Astrocyte of the cerebellum (primary cell): Measurements from ENCODE around the gene BCAP29.
"Not testable (repeated sequence)": the region's sequence is repeated elsewhere in the genome, so short reads cannot be mapped to it uniquely, and the experiment has no call there.

Experiments
- DNase-seq: peaks from one replicate; pipeline ENCODE4 v3.0.0-alpha.2; 2011; ENCODE audit warnings: low read depth
- H3K4me3 ChIP-seq: 2 replicates; pipeline ENCODE4 v1.5.1; 2011; ENCODE audit warnings: mild to moderate bottlenecking, low read depth, low read length, moderate library complexity
- in situ Hi-C: cut with HindIII; loops from 2 replicates; pipeline ENCODE4 v1.10.0; 2017; ENCODE audit warnings: low sequenced_read_pairs
- TF ChIP-seq, protein P1 (sequence below): IDR thresholded peaks from 2 replicates; pipeline ENCODE4 v1.5.1; 2012; ENCODE audit warnings: low read length, low read depth, moderate library complexity, mild to moderate bottlenecking; ENCODE audit errors: missing control alignments

The BCAP29 gene

DNA sequence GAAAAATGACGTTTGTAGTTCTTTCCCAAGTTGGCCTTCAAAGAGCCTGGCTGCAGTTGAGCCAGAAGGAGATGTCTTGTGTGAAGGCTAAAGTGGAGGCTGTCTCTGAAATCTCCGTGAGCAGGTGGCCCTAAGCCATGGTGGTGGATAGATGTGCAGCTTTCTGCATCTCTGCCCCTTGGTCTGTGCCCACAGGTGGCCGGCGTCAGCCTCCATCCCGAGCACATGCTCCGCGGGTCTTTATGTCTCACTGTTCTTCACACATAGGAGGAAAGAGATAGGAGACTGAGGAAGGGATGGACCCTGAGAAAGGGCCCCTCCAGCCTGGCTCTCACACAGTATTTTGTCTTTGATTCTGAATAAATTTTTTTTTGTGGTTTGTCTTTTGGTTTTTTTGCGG lies 50.3 kb downstream of the BCAP29 start:
- in situ Hi-C loops: no loop called here
- H3K4me3 ChIP-seq: no peak overlapping the region
- TF ChIP-seq, protein P1, sequence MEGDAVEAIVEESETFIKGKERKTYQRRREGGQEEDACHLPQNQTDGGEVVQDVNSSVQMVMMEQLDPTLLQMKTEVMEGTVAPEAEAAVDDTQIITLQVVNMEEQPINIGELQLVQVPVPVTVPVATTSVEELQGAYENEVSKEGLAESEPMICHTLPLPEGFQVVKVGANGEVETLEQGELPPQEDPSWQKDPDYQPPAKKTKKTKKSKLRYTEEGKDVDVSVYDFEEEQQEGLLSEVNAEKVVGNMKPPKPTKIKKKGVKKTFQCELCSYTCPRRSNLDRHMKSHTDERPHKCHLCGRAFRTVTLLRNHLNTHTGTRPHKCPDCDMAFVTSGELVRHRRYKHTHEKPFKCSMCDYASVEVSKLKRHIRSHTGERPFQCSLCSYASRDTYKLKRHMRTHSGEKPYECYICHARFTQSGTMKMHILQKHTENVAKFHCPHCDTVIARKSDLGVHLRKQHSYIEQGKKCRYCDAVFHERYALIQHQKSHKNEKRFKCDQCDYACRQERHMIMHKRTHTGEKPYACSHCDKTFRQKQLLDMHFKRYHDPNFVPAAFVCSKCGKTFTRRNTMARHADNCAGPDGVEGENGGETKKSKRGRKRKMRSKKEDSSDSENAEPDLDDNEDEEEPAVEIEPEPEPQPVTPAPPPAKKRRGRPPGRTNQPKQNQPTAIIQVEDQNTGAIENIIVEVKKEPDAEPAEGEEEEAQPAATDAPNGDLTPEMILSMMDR: no peak
- DNase-seq: no peak

DNA sequence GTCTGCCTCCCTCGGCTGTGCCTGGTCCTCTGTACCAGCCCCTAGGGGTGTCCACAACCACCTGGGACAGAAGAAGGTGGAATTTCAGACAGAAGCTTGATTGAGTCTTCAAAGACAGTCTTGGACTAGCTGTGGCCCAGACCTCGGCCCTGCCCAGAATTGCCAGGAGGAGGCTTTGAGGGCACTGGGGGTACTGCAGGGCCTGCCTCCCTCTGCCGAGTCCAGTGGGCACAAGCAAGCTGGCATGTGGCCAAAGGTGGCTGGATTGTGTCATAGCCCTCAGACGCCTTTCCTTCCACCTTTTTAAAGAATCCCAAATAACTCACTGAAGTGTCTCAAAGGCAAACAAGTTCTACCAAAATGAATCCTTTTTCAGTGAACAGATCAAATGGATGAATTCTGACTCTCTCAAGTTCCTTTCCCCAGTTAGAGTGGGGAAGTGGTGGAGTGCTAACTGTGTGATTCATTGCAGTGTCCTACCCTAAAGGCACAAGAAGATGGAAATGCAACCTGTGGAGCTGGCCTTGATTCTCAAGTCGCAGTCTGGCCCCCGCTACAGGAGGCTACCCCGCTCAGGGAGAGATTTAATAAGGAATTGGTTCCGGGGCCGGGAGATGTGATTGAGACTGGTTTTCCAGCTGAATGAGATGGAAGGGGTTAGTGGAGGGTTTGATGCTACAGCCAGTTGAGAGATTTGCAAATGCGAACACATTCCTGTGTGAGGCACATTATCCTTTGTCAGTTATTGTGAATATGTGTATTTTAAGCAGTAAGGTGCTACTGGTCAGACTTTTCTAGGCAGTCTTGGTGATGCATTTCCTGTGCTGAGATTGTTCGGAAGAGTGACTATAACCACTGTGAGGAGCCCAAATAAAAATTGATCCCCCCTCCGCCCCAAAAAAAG lies 51.8 kb downstream of the BCAP29 start:
- TF ChIP-seq, protein P1: no peak
- in situ Hi-C loops: no loop called here
- no peak for DNase-seq
- no peak overlapping the region for H3K4me3 ChIP-seq

DNA sequence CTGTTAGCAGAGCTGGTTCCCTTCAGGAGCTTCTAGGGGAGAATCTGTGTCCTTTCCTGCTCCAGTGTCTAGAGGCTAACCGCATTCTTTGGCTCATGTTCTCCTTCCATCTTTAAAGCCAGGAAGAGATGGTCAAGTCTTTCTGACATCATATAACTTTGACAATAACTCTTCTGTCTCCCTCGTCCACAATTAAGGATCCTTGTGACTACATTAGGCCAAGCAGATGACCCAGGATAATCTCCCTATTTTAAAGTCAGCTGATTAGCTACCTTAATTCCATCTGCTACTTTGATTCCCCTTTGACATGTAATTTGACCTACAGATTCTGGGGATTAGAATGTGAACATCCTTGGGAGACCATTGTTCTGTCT lies 52.4 kb downstream of the BCAP29 start:
- no peak for DNase-seq
- H3K4me3 ChIP-seq: no peak overlapping the region
- in situ Hi-C loops: no loop called here
- TF ChIP-seq, protein P1: no peak

DNA sequence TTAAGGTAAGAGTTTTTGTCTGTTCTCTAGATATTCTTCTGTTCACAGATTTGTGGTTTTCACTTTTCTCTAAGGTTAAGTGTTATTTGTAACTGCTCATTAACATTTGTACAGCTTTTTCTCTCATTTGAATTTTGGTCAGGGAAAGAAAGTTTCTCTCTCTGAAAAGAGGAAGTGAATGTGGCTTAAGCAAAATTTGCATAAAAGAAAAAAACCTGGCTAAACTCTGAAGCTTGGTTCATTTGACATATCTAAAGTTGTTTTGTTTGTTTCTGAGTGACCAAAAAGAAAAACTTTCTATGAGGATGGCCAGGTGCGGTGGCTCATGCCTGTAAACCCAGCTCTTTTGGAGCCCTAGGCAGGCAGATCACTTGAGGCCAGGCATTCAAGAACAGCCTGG lies 58.5 kb downstream of the BCAP29 start:
- in situ Hi-C loops: no loop called here
- H3K4me3 ChIP-seq: no peak overlapping the region
- TF ChIP-seq, protein P1: no peak
- DNase-seq: no peak

DNA sequence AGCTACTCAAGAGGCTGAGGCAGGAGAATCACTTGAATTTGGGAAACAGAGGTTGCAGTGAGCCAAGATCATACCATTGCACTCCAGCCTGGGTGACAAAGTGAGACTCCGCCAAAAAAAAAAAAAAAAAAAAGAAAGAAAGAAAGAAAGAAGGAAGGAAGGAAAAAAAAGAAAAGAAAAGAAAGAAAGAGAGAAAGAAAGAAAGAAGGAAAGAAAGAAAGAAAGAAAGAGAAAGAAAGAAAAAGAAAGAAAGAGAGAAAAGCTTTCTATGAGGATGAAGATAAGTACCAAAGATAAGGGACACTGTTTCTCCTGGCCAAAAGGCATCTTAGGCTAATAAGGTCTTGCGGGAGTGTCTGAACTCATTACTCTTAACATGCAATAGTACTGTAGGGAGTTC lies 59.0 kb downstream of the BCAP29 start:
- H3K4me3 ChIP-seq, in situ Hi-C loops, DNase-seq: not testable (repeated sequence)

DNA sequence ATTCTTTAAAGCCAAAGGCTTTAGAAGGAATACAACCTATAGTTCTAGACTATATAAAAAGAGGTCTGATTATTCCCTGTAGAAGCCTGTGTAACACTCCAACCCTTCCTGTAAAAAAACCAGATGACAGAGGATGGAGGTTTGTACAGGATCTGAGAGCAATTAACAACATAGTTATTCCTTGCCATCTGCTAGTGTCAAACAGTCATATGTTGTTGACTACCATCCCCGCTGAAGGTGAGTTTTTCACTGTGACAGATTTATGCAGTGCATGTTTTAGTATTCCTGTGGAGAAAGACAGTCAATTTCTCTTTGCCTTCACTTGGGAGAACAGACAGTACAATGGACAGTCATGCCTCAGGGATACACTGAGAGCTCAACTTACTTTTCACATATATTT lies 61.6 kb downstream of the BCAP29 start:
- DNase-seq: no peak
- H3K4me3 ChIP-seq: no peak overlapping the region
- TF ChIP-seq, protein P1: no peak
- in situ Hi-C loops: loop anchor here (5.0 kb wide), 1 partner anchor 36 kb away; no protein-coding TSS in a partner anchor

DNA sequence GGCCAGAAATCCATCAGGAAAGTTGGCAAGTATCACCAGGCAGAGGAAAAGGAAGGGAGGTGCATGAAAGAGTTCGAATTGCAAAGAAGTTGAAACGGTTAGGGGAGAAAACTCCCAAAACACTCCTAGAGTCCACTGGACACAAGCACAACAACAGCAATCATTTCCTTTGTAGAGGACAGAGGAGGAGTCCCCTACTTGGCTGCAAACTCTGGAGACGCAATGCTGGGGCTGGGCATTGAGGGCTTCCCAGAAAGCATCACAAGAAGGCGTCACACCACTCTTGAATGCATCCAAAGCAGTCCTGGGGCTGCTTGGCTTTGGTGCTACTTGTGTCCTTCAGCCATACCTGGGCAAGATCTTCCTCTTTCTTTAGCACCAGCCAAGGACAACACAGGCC lies 62.5 kb downstream of the BCAP29 start:
- no peak for DNase-seq
- in situ Hi-C loops: loop anchor here (5.0 kb wide), 1 partner anchor 35 kb away; no protein-coding TSS in a partner anchor
- H3K4me3 ChIP-seq: no peak overlapping the region
- TF ChIP-seq, protein P1: no peak
